Glutamatergic neuron (in vitro differentiated cells): Measurements from ENCODE around the gene MYO9B. TPM values are rescaled to one million over a fixed set of nuclear protein-coding genes. Genes with fewer than 3 reads are reported as not detected.

ENCODE experiments used
- DNase-seq: peaks from one replicate; pipeline ENCODE4 v3.0.0; 2022
- H3K27ac Mint-ChIP-seq: one replicate; pipeline ENCODE4 v1.8.0; 2020; ENCODE audit warnings: mild to moderate bottlenecking, mixed read lengths, inconsistent platforms; ENCODE audit not compliant: unreplicated experiment
- H3K27me3 Mint-ChIP-seq: one replicate; pipeline ENCODE4 v1.8.0; 2020; ENCODE audit warnings: mild to moderate bottlenecking, moderate library complexity, mixed read lengths, inconsistent platforms; ENCODE audit not compliant: unreplicated experiment
- H3K36me3 Mint-ChIP-seq: one replicate; pipeline ENCODE4 v1.8.0; 2020; ENCODE audit warnings: mild to moderate bottlenecking, mixed read lengths, inconsistent platforms; ENCODE audit not compliant: unreplicated experiment
- H3K4me1 Mint-ChIP-seq: one replicate; pipeline ENCODE4 v1.8.0; 2020; ENCODE audit warnings: mild to moderate bottlenecking, low read depth, mixed read lengths, inconsistent platforms; ENCODE audit not compliant: unreplicated experiment
- H3K4me3 Mint-ChIP-seq: one replicate; pipeline ENCODE4 v1.8.0; 2020; ENCODE audit warnings: mild to moderate bottlenecking, mixed read lengths, inconsistent platforms; ENCODE audit not compliant: unreplicated experiment
- H3K9me3 Mint-ChIP-seq: one replicate; pipeline ENCODE4 v1.8.0; 2020; ENCODE audit warnings: mild to moderate bottlenecking, moderate library complexity, mixed read lengths, inconsistent platforms; ENCODE audit not compliant: unreplicated experiment
- CTCF ChIP-seq: fragments of 200-600 bp; sonication (generic); IDR thresholded peaks from one replicate; pipeline ENCODE4 v1.5.0; 2021; ENCODE audit not compliant: partially characterized antibody, unreplicated experiment
- total RNA-seq: library from RNA; stranded (reverse); fragmentation: NEBNext Ultra II Directional; extraction: Animal tissue kit (Norgen Biotek cat#: 25700); gene quantifications from one replicate; pipeline ENCODE4 v1.2.1, GENCODE V29; 2021; ENCODE audit not compliant: unreplicated experiment

Gene MYO9B
- total RNA-seq, 1 donor from 2014 or later, result 237 TPM

DNA sequence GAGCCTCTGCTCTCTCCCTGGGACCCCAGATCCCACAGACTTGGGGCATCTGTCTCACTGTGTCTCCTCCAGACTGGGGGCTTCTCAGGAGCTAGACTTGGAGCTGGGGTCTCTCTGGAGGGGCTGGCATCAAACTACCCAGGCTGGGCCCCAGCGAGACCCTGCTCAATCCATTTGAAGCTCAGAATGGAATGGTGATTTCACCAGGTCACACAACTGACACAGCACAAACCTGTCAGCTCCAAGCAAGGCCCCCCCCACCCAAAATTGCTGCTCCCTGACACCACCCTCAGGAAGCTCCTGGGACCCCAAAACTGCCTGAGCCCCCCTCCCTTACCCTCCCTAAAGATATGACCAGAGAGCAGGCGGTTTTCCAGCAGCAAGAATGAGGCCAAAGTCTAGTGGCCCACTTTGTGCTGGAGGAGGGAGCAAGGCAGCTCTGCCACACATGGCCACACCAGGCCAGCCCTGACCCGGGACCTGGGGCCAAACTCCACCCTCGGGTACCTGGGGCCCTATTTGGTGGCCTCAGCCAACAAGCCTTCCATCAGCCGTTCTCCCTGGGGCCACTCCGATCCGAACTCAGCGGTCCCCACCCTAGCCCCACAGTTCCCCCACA lies 167.7 kb downstream of the MYO9B start:
- Mint-ChIP-seq H3K9me3 (peaks cover 8% of the 10 kb centered on the region), H3K4me1 (peaks cover 17% of the 10 kb centered on the region), H3K36me3 (no peaks in the 10 kb centered on the region), H3K4me3 (peak overlapping the region; percentile 96), H3K27me3 (peaks cover 11% of the 10 kb centered on the region), H3K27ac (peak overlapping the region; percentile 96)
- no peak for DNase-seq
- TF ChIP-seq CTCF, result no peak

GRCh38 chr19:17243830-17244617 lies 168.4 kb downstream of the MYO9B start:
- Mint-ChIP-seq H3K27ac (peak overlapping the region; percentile 96), H3K4me1 (peaks cover 17% of the 10 kb centered on the region), H3K9me3 (peaks cover 7% of the 10 kb centered on the region), H3K27me3 (peaks cover 12% of the 10 kb centered on the region), H3K36me3 (no peaks in the 10 kb centered on the region), H3K4me3 (peak overlapping the region; percentile 96)
- DNase-seq, result peak; percentile 83
- no peak for TF ChIP-seq CTCF

- Mint-ChIP-seq H3K27ac (peak overlapping the region; percentile 96), H3K9me3 (peaks cover 7% of the 10 kb centered on the region)
- DNase-seq, result no peak
Measured at GRCh38 chr19:17244618-17245534, 169.3 kb downstream of the MYO9B start.

DNA sequence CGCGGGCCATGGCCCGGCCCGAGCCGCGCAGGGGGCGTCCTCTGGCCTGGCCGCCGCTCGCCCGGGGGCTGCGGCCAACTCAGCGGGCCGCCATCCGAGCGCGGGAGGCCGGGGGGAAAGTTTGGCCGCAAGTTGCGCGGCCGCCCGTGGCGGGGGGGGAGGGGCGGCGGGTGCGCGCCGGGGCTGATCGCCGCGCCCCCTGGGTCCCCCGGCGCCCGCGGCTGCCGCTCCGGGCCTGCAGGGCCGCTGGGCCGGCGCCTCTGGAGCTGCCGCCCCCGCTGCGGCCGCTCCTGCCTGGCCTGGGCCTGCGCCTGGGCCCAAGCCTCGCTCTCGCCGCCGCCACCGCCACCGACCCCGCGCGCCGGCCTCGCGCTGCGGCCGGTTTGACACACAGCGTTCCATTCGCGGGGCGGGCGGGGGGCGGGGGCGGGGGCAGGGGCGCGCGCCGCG lies 170.0 kb downstream of the MYO9B start, which contains the start of gene NR2F6:
Gene NR2F6, minus strand, starts transcription at position 385 of the 450 bp plus-strand sequence. CDS start 699 bp downstream, outside the sequence.
- DNase-seq, result no peak
- no peaks in the 10 kb centered on the region for H3K36me3 Mint-ChIP-seq
- peak within 1 kb of the TSS; percentile 99 for H3K27ac Mint-ChIP-seq
- no peak for TF ChIP-seq CTCF
- peaks cover 15% of the 10 kb centered on the region for H3K4me1 Mint-ChIP-seq
- peak within 1 kb of the TSS; percentile 96 for H3K4me3 Mint-ChIP-seq
- peaks cover 7% of the 10 kb centered on the region for H3K9me3 Mint-ChIP-seq
- H3K27me3 Mint-ChIP-seq, result peaks cover 15% of the 10 kb centered on the region

More at GRCh38 chr19:17244618-17245534, 169.3 kb downstream of the MYO9B start:
- Mint-ChIP-seq H3K36me3 (no peaks in the 10 kb centered on the region), H3K4me1 (peaks cover 17% of the 10 kb centered on the region), H3K27me3 (peaks cover 15% of the 10 kb centered on the region), H3K4me3 (peak overlapping the region; percentile 96)
- TF ChIP-seq CTCF, result no peak
